Activated T-cell treated with anti-CD3 and anti-CD28 coated beads for 1 hour (primary cell): ENCODE results near the gene ELAVL1.
A peak's percentile ranks its signal among the peaks of the same experiment; 100 is the strongest.
"Not testable (repeated sequence)": the region's sequence is repeated elsewhere in the genome, so short reads cannot be mapped to it uniquely, and the experiment has no call there.

Source experiments
- DNase-seq: peaks from one replicate; pipeline ENCODE4 v3.0.0-alpha.2; 2020; ENCODE audit warnings: low read depth

Gene ELAVL1

GRCh38 chr19:7921302-7921966, 84.0 kb downstream of the ELAVL1 start:
- DNase-seq = no peak

- peak; percentile 100 for DNase-seq
Observed at GRCh38 chr19:7920519-7921301, 84.7 kb downstream of the ELAVL1 start.

- DNase-seq = peak; percentile 95
Observed at GRCh38 chr19:7919610-7920518, 85.6 kb downstream of the ELAVL1 start, which contains the start of gene SNAPC2. Gene SNAPC2 (plus strand): TSS chr19:7920338. CDS start chr19:7920367, 29 bp downstream.

GRCh38 chr19:7918615-7919421, 86.6 kb downstream of the ELAVL1 start:
- DNase-seq = no peak

DNA sequence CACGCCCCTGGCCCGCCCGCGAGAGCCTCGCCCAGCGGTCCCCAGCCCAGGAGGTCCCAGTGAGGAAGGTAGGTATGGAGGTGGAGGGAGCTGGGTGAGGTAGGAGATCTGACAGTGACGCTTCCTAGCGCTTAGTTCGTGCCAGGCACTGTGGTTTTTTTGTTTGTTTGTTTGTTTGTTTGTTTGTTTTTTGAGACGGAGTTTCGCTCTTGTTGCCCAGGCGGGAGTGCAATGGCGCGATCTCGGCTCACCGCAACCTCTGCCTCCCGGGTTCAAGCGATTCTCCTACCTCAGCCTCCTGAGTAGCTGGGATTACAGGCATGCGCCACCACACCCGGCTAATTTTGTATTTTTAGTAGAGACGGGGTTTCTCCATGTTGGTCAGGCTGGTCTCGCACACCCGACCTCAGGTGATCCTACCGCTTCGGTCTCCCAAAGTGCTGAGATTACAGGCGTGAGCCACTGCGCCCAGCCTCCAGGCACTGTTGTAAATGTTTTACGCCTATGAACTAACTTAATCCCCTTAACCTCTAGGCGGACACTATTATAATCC, 87.3 kb downstream of the ELAVL1 start:
- not testable (repeated sequence) for DNase-seq

DNA sequence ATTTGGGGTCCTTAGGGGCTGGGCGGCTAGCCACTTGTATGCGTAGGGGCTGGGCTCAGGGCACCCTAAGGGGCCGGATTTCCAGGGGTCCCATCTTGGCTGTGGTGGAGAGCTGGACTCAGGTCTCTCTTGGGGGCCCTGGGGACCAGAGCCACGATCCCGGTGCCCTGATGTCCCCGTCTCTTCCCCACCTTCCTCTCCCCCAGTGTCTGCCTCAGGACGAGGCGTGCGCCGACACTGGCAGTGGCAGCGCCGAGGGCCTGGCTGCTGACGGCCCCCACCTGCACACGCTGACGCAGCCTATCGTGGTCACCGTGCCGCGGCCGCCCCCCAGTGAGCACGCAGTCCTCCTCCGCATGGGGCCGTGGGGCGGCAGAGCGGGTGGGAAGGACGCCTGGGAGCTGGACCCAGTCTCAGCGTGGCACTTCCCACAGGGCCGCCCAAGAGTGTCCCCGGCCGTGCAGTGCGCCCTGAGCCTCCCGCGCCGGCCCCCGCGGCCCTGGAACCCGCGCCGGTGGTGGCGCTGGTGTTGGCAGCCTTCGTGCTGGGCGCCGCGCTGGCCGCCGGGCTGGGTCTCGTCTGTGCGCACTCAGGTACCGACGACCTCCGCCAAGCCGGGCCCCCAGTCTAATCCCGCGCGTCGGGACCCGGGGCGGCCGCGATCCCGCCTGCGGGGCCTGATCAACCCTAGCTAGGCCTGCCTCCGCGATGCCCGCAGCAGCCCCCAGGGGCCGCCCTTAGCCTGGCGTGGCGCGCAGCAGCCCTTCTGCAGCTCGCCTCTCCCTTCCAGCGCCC, 88.0 kb downstream of the ELAVL1 start:
- peak; percentile 47 for DNase-seq

GRCh38 chr19:7916955-7917266, 88.5 kb downstream of the ELAVL1 start:
- DNase-seq = no peak

DNA sequence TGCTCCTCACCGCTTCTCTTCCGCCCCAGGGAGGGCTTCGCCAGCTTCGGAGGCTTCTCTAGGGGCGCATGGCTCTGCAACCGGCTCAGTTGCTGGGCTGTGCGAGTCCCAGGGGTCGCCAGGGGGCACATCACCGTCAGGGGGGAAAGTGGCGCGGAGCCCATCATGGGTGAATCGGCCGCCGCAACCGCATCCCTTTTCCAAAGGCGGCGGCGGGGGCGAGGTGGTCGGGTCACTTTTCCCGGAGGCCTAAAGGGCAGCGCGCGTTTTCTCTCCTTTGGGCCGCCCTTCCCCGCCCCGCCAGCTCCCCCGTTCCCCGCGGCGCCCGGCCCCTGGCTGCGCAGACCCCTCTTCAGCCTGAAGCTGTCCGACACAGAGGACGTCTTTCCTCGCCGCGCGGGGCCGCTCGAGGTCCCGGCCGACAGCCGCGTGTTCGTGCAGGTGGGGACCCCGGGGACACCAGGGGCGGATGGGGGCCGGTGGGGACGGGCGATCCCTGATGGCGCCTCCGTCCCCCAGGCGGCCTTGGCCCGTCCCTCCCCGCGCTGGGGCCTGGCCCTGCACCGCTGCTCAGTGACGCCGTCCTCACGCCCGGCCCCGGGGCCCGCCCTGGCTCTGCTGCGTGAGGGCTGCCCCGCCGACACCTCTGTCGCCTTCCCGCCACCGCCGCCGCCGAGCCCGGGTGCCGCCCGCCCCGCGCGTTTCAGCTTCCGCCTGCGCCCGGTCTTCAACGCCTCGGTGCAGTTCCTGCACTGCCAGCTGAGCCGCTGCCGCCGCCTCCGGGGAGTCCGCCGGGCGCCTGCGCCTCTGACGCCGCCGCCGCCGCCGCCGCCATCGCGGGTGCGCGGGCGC, 89.1 kb downstream of the ELAVL1 start:
- DNase-seq = no peak

GRCh38 chr19:7915250-7916102, 90.0 kb downstream of the ELAVL1 start:
- DNase-seq = no peak

DNA sequence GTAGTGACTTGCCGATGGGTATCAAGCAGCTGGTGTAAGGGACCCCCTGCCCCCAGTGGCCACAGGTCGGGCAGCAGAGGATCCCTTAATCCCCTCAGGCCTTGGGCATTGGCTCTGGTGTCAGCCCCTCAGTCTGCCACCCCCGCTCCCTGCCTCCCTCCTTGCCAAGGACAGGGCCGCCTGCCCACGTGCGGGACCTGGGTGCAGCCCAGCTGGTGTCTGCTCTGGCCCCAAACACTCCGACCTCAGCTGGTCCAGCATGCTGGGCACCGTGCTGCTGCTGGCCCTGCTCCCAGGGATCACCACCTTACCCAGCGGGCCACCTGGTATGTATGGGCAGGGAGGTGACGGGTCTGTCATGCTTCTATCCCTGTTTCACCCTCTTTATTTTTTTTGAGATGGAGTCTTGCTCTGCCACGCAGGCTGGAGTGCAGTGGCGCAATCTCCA, 90.8 kb downstream of the ELAVL1 start, which contains the start of gene TGFBR3L:
TSS of gene TGFBR3L (plus strand) at position 233 of the 448 bp plus-strand sequence.
- DNase-seq = no peak

- no peak for DNase-seq
Observed at GRCh38 chr19:7914099-7914498, 91.3 kb downstream of the ELAVL1 start.

GRCh38 chr19:7913652-7914051, 91.8 kb downstream of the ELAVL1 start:
- no peak for DNase-seq

GRCh38 chr19:7912697-7913564, 92.5 kb downstream of the ELAVL1 start:
- DNase-seq = no peak

GRCh38 chr19:7912144-7912696, 93.2 kb downstream of the ELAVL1 start:
- DNase-seq = no peak

GRCh38 chr19:7911508-7912143, 93.8 kb downstream of the ELAVL1 start:
- DNase-seq = no peak

DNA sequence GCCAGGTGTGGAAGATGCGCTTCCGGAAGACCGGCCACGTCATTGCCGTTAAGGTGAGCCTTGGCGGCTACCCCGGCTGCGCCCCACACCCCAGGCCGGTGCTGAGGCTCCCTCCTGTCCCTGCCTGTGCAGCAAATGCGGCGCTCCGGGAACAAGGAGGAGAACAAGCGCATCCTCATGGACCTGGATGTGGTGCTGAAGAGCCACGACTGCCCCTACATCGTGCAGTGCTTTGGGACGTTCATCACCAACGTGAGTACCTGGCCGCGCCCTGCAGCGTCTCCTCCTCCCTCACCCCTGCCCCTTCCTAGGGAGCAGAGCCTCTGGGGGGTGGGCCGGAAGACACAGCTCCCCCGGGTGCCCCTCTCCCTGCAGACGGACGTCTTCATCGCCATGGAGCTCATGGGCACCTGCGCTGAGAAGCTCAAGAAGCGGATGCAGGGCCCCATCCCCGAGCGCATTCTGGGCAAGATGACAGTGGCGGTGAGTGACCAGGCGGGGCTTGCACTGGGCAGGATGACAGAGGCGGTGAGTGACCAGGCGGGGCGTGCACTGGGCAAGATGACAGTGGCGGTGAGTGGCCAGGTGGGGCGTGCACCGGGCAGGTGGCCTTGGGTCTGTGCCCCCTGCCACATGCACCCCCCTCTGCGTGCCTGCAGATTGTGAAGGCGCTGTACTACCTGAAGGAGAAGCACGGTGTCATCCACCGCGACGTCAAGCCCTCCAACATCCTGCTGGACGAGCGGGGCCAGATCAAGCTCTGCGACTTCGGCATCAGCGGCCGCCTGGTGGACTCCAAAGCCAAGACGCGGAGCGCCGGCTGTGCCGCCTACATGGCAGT, 94.9 kb downstream of the ELAVL1 start:
- DNase-seq = no peak
